Vagina (tissue), 2 donors: ENCODE results near the gene KATNAL1.
A peak's percentile ranks its signal among the peaks of the same experiment; 100 is the strongest.

ENCODE experiments used
- CTCF ChIP-seq, 3 experiments: fragments of 450-650 bp in 2 of 3; fragments of 200-600 bp in 1 of 3; sonication (generic) in 1 of 3; IDR thresholded peaks; one replicate each; pipeline ENCODE4 v1.5.1; 2017 to 2019; ENCODE audit warnings: antibody characterized with exemption in 3 of 3, mild to moderate bottlenecking in 2 of 3, moderate library complexity in 2 of 3
- POLR2A ChIP-seq, 2 donors: fragments of 450-650 bp; IDR thresholded peaks; one replicate each; pipeline ENCODE4 v1.6.1; 2017; ENCODE audit warnings: antibody characterized with exemption in 2 of 2, mild to moderate bottlenecking in 2 of 2, moderate library complexity in 2 of 2
- POLR2AphosphoS5 ChIP-seq, 2 donors: sonication (generic); formaldehyde crosslinking; IDR thresholded peaks; one replicate each; pipeline ENCODE4 v1.9.0; 2017; ENCODE audit warnings: antibody characterized with exemption in 2 of 2, mild to moderate bottlenecking in 2 of 2, low read depth in 1 of 2; ENCODE audit not compliant: insufficient read depth in 1 of 2

- TF ChIP-seq CTCF (IDR thresholded peaks at IDR 0.05) = no peak
- peak in 1 of 2 donors; percentile 40 for TF ChIP-seq POLR2A (IDR thresholded peaks at IDR 0.05)
- TF ChIP-seq POLR2AphosphoS5 (IDR thresholded peaks at IDR 0.05; ENCODE audit: insufficient read depth in 1 of 2, low read depth in 1 of 2) = peak in 1 of 2 donors; percentile 78
These were observed at the start of gene KATNAL1 for GRCh38 chr13:30307194-30307970.
